WI38 (cell line): Measurements from ENCODE around the gene ATE1.
"Not testable (repeated sequence)": the region's sequence is repeated elsewhere in the genome, so short reads cannot be mapped to it uniquely, and the experiment has no call there.

ENCODE experiments used
- H3K4me3 ChIP-seq: 2 replicates; pipeline ENCODE4 v1.5.1; 2011; ENCODE audit warnings: low read depth, mild to moderate bottlenecking, control low read depth, low read length
- CTCF ChIP-seq: IDR thresholded peaks from 2 replicates; pipeline ENCODE4 v1.5.1; 2012; ENCODE audit warnings: low read depth, mild to moderate bottlenecking, control low read depth, low read length

The ATE1 gene

GRCh38 chr10:121764233-121764942, 163.4 kb downstream of the ATE1 start:
- no peak for TF ChIP-seq CTCF
- H3K4me3 ChIP-seq: no peak overlapping the region

GRCh38 chr10:121757241-121757640, 170.6 kb downstream of the ATE1 start:
- not testable (repeated sequence) for H3K4me3 ChIP-seq

- H3K4me3 ChIP-seq: not testable (repeated sequence)
Observed at GRCh38 chr10:121755496-121755895, 172.3 kb downstream of the ATE1 start.

GRCh38 chr10:121754666-121755065, 173.2 kb downstream of the ATE1 start:
- TF ChIP-seq CTCF: no peak
- H3K4me3 ChIP-seq: no peak overlapping the region

GRCh38 chr10:121753726-121754476, 173.9 kb downstream of the ATE1 start:
- no peak for TF ChIP-seq CTCF
- no peak overlapping the region for H3K4me3 ChIP-seq

GRCh38 chr10:121751191-121751760, 176.6 kb downstream of the ATE1 start:
- H3K4me3 ChIP-seq: no peak overlapping the region
- TF ChIP-seq CTCF: no peak

- TF ChIP-seq CTCF: no peak
- no peak overlapping the region for H3K4me3 ChIP-seq
Observed at GRCh38 chr10:121747163-121747775, 180.6 kb downstream of the ATE1 start.

- TF ChIP-seq CTCF: no peak
- no peak overlapping the region for H3K4me3 ChIP-seq
Observed at GRCh38 chr10:121741248-121741792, 186.5 kb downstream of the ATE1 start.
